GF-D8 (cell line): ENCODE data around the gene SCAP.
"Not testable (repeated sequence)": the region's sequence is repeated elsewhere in the genome, so short reads cannot be mapped to it uniquely, and the experiment has no call there.

ENCODE experiments used
- DNase-seq: peaks from one replicate; lab custom pipeline; 2025; lab: John Stamatoyannopoulos, UW

The SCAP gene

DNA sequence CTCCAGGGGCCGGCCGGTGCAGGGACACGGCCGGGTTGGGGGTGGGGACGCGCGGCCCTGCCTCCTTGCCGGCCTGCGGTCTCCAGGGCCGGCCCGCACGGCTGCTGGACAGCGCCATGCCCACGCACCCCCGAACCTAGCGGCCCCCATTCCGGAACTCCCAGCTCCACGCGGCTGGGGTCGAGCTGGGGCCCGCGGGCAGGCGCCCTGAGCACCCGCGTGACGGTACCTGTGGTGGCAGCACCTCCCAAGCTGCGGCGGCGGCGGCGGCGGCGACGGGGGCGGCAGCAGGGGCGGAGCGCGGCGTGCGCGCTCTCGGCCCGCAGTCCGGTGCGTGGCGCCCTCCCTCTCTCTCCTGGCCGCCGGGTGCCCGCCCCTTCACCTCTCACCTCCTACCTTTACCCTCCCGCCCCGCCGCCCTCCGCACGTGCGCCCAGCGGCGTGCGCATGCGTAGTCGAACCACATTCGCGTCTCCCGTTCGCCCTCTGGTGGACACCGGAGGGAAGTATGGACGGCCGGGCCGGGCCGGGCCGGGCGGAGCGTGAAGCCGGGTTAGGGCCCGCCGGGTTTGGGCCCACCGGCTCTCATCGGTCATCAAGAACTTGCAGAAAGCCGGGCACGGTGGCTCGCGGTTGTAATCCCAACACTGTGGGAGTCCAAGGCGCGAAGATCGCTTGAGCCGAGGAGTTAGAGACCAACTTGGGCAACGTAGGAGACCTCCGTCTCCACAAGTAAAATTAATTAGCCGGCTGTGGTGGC is at the start of gene SCAP:
TSS of gene SCAP (minus strand) at position 372 of the 760 bp plus-strand sequence. CDS start 32,948 bp downstream, outside the sequence.
- DNase-seq, result peak; percentile 76

- DNase-seq, result no peak
Measured at GRCh38 chr3:47523310-47524073, 47.8 kb upstream of the SCAP start.

DNA sequence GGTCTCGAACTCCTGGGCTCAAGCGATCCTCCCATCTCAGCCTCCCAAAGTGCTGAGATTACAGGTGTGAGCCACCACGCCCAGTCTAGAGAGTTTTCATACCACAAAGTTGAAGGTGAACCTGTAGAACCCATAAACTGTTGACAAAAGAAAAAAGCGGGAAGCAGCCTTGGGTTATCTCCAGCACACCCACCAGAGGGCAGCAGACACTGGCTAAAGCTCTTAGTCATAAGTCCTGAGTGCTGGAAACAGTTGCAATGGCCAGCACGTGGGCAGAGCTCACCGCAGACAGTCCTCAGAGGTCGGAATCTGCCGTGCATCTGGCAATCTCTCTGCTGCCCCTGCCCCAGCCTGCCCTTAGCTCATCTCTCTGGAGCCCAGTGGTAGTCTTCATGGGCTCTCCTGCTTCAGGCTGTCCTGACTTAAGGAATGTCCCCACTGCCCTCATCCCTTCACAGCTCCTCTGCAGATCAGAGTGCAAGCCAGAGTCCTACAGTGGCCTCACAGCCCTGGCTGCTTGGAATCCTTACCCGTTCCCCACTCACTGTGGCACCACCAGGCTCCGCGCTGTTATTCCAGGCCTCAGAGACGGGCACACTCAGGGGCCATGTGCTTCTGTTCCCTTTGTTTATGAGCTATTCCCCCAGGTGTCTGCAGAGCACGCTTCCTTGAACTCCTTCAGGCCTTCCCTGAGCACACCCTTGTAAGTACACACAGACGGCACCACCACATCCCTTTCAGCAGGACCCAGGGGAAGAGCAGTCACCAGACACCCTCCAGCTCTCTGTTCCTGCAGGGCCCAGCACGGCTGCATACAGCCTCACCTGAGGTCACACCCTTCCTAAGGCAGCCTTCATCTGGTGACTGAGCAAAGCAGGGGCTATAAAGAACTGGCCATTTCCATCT is 46.6 kb upstream of the SCAP start:
- peak; percentile 72 for DNase-seq

- DNase-seq, result no peak
Measured at GRCh38 chr3:47520756-47521155, 45.0 kb upstream of the SCAP start.

DNA sequence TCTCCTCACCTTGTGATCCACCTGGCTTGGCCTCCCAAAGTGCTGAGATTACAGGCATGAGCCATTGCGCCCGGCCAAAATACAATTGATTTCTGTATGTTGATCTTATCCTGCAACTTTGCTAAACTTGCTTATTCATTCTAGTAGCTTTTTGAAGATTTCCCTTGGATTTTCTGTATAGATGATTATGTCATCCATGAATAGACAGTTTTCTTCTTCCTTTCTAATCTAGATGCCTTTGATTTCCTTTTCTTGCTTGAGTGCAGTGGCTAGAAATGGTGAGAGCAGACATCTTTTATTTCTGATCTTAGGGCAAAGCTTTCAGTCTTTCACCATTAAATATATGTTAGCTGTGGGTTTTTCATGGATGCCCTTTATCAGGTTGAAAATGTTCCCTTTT is 42.2 kb upstream of the SCAP start:
- no peak for DNase-seq

- no peak for DNase-seq
Measured at GRCh38 chr3:47515864-47516319, 40.2 kb upstream of the SCAP start.

- no peak for DNase-seq
Measured at GRCh38 chr3:47515100-47515499, 39.4 kb upstream of the SCAP start.

DNA sequence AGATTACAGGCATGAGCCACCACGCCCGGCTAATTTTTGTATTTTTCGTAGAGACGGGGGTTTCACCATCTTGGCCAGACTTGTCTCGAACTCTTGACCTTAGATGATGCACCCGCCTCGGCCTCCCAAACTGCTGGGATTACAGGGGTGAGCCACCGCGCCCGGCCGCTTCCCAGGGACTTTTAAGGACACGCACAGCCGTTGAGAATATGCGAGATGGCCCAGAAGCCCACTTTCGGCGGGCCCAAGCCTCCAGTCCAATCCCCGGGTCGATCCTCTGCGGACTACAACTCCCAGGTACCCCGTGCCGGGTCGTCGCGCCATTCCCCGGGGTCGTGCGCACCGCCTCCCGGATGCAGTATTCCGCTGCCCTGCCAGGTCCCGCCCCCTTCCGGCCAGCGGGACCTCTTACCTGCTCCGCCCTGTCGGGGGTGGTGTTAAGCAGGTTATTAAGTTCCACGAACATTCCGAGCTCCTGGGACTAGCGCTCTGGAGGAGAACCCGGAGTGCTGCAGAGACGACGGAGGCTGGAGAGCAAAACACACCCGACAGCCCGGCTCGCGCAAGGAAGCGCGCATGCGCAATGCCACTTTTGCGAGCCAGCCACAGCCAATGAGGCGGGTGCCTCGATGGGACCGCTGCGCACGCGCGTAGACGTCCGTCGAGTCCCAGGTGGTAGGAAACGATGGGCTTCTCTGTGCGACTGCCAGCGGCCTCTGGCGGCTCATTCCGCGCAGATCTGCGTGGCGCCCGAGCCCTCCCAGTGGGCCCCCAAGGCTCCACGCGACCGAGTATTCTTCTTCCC is 37.6 kb upstream of the SCAP start, which contains the start of gene ELP6:
TSS of gene ELP6 (minus strand) at position 588 of the 805 bp plus-strand sequence. CDS start at position 466, 122 bp downstream.
- peak; percentile 85 for DNase-seq

- no peak for DNase-seq
Measured at GRCh38 chr3:47512416-47513124, 36.8 kb upstream of the SCAP start.

DNA sequence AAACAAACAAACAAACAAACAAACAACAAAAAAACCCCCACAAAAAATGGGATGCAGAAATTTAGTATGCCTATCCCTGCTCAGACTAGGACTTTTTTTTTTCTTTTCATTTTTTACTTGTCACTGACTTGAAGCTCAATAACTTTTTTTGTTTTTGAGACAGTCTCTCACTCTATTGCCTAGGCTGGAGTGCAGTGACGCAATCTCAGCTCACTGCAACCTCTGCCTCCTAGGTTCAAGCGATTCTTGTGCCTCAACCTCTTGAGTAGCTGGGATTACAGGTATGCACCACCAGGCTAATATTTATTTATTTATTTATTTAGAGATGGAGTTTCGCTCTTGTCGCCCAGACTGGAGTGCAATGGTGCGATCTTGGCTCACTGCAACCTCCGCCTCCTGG is 29.5 kb upstream of the SCAP start:
- DNase-seq, result not testable (repeated sequence)

DNA sequence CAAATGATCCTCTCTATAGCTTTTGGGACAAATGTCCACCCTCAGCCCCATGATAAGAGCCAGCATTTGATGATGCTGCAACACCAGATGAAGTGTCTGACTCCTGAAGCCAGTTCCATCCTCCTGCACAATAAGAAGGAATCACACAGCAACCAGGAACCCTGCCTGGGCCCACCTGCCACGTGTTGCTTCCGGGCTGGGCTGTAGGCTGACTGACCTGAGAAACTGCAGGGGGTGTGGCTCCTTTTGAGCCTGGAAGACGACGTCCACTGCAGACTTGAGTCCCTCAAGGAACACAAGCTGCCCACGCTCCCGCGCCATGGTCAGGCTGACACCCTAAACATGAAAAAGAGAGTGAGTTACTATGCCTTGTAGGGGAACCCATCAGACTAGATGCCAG is 28.4 kb upstream of the SCAP start:
- DNase-seq, result no peak

GRCh38 chr3:47503033-47503432 is 27.3 kb upstream of the SCAP start:
- no peak for DNase-seq

DNA sequence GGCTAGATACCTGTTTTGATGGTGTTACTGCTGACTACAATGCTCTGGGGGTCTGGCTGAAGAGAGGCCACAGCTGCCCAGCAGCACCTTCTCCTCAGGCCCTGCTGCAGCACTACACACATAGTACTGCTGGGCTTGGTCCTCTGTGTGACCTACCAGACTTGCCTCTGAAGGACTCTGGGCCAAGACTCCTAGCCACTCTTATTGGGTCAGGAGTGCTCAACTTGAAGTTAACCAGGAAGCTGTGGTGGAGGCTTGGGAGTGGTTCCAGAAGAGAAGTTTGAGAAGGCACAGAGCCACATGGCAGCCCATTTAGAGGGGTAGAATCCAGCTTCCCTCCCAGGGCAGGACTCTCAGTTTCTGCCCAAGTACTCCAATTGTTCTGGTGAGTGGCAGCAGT is 21.2 kb upstream of the SCAP start:
- no peak for DNase-seq

DNA sequence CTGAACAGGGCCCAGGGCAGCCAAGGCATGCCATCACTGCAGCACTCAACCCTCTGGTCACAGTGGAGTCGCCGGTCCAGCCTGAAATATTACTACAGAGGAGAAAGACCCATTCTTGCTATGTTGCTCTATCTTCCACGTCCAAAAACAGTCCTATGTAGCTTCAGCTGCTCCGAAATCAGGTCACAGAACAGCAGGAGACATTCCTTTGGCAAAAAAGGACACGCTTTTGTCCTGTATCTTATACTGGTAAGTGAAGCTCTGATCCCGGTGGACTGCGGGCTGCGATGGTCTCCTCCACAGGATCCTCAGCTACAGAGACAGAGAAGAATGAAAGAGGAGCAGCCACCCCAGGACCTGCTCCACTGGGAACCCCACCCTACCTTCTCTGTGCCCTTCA is 20.1 kb upstream of the SCAP start:
- DNase-seq, result no peak

- no peak for DNase-seq
Measured at GRCh38 chr3:47495111-47495510, 19.4 kb upstream of the SCAP start.

- DNase-seq, result no peak
Measured at GRCh38 chr3:47491777-47492176, 16.0 kb upstream of the SCAP start.

DNA sequence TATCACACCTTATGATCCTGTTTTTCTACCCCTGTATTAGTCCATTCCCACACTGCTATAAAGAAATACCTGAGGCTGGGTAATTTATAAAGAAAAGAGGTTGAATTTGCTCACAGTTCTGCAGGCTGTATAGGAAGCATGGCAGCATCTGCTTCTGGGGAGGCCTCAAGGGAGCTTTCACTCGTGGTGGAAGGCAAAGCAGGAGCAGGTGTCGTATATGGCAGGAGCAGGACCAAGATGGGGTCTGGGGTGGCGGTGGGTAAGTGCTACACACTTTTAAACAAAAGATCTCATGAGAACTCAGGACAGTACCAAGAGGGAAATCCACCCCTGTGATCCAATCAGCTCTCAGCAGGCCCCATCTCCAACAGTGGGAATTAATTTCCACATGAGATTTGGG is 15.4 kb upstream of the SCAP start:
- DNase-seq, result no peak

DNA sequence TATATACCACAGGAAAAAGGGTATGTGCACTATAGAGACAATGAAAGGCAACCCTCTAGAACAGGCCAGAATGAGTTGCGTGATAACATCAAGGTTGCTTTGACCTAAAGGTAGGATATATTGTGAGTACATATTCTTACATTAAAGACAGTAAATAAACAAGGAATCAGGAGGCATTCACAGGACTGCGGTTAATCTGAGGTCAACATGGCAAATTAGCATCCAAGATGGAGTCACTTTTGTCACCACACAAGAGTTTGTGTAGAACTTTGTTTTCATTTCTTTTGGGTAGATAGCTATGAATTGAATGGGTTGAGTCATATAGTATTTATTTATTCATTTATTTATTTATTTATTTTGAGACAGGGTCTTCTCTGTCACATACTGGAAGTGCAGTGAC is 11.5 kb upstream of the SCAP start:
- no peak for DNase-seq

- DNase-seq, result no peak
Measured at GRCh38 chr3:47485812-47486211, 10.1 kb upstream of the SCAP start.

GRCh38 chr3:47482366-47482765 is 6.6 kb upstream of the SCAP start:
- no peak for DNase-seq

DNA sequence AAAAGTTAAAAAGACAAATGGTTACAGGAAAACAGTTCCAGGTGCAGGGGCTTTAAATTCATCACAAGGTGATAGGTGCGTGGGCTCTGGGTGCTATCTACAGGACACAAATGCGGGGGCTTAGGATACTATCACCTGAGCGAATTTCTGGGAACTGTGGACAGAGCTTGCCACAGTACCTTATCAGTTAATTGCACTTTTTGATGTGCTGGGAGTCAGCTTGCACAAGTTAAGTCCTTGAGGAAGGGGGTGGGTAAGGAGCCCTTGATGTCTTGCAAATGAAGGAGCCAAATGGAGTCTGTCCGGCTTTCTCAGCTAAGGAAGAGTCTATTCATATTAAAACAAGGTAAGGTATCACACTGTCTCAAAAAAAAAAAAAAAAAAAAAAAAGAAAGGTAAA is 6.0 kb upstream of the SCAP start:
- not testable (repeated sequence) for DNase-seq
